Measurements from ENCODE around the gene RAB23. TPM values are rescaled to one million over a fixed set of nuclear protein-coding genes. Genes with fewer than 3 reads are reported as not detected.

RAB23 gene
- total RNA-seq, 6 donors from 2014 or later: 6.3 to 19.7 (median 9.1) TPM

GRCh38 chr6:57224769-57225515, 2.8 kb upstream of the RAB23 start:
- Histone ChIP-seq H3K4me1 (peaks cover 4 to 16% (median 8%) of the 10 kb centered on the region in 4 donors), H3K27ac (no peak overlapping the region), H3K27me3 (no peaks in the 10 kb centered on the region), H3K36me3 (no peaks in the 10 kb centered on the region), H3K4me3 (no peak overlapping the region), H3K9me3 (no peaks in the 10 kb centered on the region)
- TF ChIP-seq CTCF (IDR thresholded peaks at IDR 0.05): no peak
- no peak for TF ChIP-seq POLR2AphosphoS5 (IDR thresholded peaks at IDR 0.05)
- TF ChIP-seq POLR2A (IDR thresholded peaks at IDR 0.05): no peak
- no peak for TF ChIP-seq EP300 (IDR thresholded peaks at IDR 0.05)
- WGBS, 2 donors: 67 to 71% methylated on average over 1 of the region's 1 CpG
- no peak for ATAC-seq (ENCODE audit: low FRiP score in 2 of 2)
- DNase-seq: no peak

- no peaks in the 10 kb centered on the region for H3K36me3 ChIP-seq
- H3K27me3 ChIP-seq: no peaks in the 10 kb centered on the region
- ATAC-seq (ENCODE audit: low FRiP score in 2 of 2) (no peak), DNase-seq (no peak)
- peaks cover 4 to 16% (median 8%) of the 10 kb centered on the region in 4 donors for H3K4me1 ChIP-seq
- H3K27ac ChIP-seq: peak overlapping the region in 3 of 4 donors; percentile 9 to 91 (median 90)
- H3K4me3 ChIP-seq: peak overlapping the region in 3 of 4 donors; percentile 76 to 98 (median 93)
- H3K9me3 ChIP-seq: no peaks in the 10 kb centered on the region
- WGBS, 2 donors: 20 to 23% methylated on average over 5 of the region's 5 CpGs
- TF ChIP-seq EP300 (IDR thresholded peaks at IDR 0.05) (no peak), POLR2AphosphoS5 (IDR thresholded peaks at IDR 0.05) (no peak), CTCF (IDR thresholded peaks at IDR 0.05) (no peak), POLR2A (IDR thresholded peaks at IDR 0.05) (no peak)
Observed at GRCh38 chr6:57222743-57223077, 603 bp upstream of the RAB23 start.

GRCh38 chr6:57221191-57221935, 744 bp downstream of the RAB23 start:
- TF ChIP-seq EP300 (IDR thresholded peaks at IDR 0.05) (no peak), CTCF (IDR thresholded peaks at IDR 0.05) (peak; percentile 45 to 68 (median 56)), POLR2A (IDR thresholded peaks at IDR 0.05) (no peak), POLR2AphosphoS5 (IDR thresholded peaks at IDR 0.05) (peak in 1 of 2 donors; percentile 29)
- WGBS, 2 donors: 1% methylated on average over 16 to 25 of the region's 38 CpGs
- peak overlapping the region; percentile 71 to 91 (median 83) for H3K27ac ChIP-seq
- no peaks in the 10 kb centered on the region for H3K9me3 ChIP-seq
- peak; percentile 72 to 90 for DNase-seq
- no peaks in the 10 kb centered on the region for H3K27me3 ChIP-seq
- H3K4me1 ChIP-seq: peaks cover 4 to 16% (median 8%) of the 10 kb centered on the region in 4 donors
- ATAC-seq (ENCODE audit: low FRiP score in 2 of 2): peak; percentile 87 to 88
- H3K4me3 ChIP-seq: peak overlapping the region; percentile 76 to 98 (median 96)
- H3K36me3 ChIP-seq: no peaks in the 10 kb centered on the region

GRCh38 chr6:57220083-57220703, 1.9 kb downstream of the RAB23 start:
- peaks cover 4 to 16% (median 8%) of the 10 kb centered on the region in 4 donors for H3K4me1 ChIP-seq
- TF ChIP-seq EP300 (IDR thresholded peaks at IDR 0.05): no peak
- no peak for TF ChIP-seq POLR2A (IDR thresholded peaks at IDR 0.05)
- TF ChIP-seq CTCF (IDR thresholded peaks at IDR 0.05): no peak
- no peak for TF ChIP-seq POLR2AphosphoS5 (IDR thresholded peaks at IDR 0.05)
- H3K4me3 ChIP-seq: no peak overlapping the region
- H3K27me3 ChIP-seq: no peaks in the 10 kb centered on the region
- H3K9me3 ChIP-seq: no peaks in the 10 kb centered on the region
- H3K36me3 ChIP-seq: no peaks in the 10 kb centered on the region
- no peak overlapping the region for H3K27ac ChIP-seq
- no peak for DNase-seq
- no peak for ATAC-seq (ENCODE audit: low FRiP score in 2 of 2)
- WGBS, 2 donors: 96 to 98% methylated on average over 2 of the region's 2 CpGs

Measured in upper lobe of left lung (tissue), 6 donors.